Nephron (organoid): ENCODE data around the gene KCNK3.
A peak's percentile ranks its signal among the peaks of the same experiment; 100 is the strongest.

Source experiments
- H3K27ac Mint-ChIP-seq, 3 experiments: 2 replicates each; pipeline ENCODE4 v1.8.0; 2020; ENCODE audit warnings: mixed read lengths in 3 of 3, mild to moderate bottlenecking in 2 of 3, moderate library complexity in 1 of 3
- H3K27me3 Mint-ChIP-seq: 2 replicates; pipeline ENCODE4 v1.8.0; 2021; ENCODE audit warnings: low read depth, mild to moderate bottlenecking, moderate library complexity, mixed read lengths
- H3K36me3 Mint-ChIP-seq: 2 replicates; pipeline ENCODE4 v1.8.0; 2020; ENCODE audit warnings: low read depth, mixed read lengths
- H3K4me1 Mint-ChIP-seq: 2 replicates; pipeline ENCODE4 v1.8.0; 2020; ENCODE audit warnings: mixed read lengths
- H3K4me3 Mint-ChIP-seq, 3 experiments: 2 replicates each; pipeline ENCODE4 v1.8.0; 2020; ENCODE audit warnings: mild to moderate bottlenecking in 3 of 3, mixed read lengths in 3 of 3, moderate library complexity in 2 of 3
- H3K9me3 Mint-ChIP-seq: 2 replicates; pipeline ENCODE4 v1.8.0; 2020; ENCODE audit warnings: mixed read lengths
- CTCF ChIP-seq, 3 experiments: fragments of 200-600 bp; sonication (generic); IDR thresholded peaks; one replicate each; pipeline ENCODE4 v1.5.0; 2021; ENCODE audit warnings: antibody characterized with exemption in 3 of 3; ENCODE audit not compliant: unreplicated experiment in 3 of 3

The KCNK3 gene

GRCh38 chr2:26763019-26763418, 70.5 kb downstream of the KCNK3 start:
- H3K27me3 Mint-ChIP-seq: peaks cover 9% of the 10 kb centered on the region

GRCh38 chr2:26764078-26764887, 71.8 kb downstream of the KCNK3 start, which contains the start of gene SLC35F6:
Gene SLC35F6 (plus strand): TSS chr2:26764284. CDS start chr2:26764350, 66 bp downstream.
- TF ChIP-seq CTCF (IDR thresholded peaks at IDR 0.05; ENCODE audit: unreplicated experiment in 3 of 3): no peak
- H3K36me3 Mint-ChIP-seq: no peaks in the 10 kb centered on the region
- peak within 1 kb of the TSS; percentile 55 to 77 (median 58) for H3K27ac Mint-ChIP-seq
- no peaks in the 10 kb centered on the region for H3K27me3 Mint-ChIP-seq
- no peaks in the 10 kb centered on the region for H3K9me3 Mint-ChIP-seq
- peaks cover 19% of the 10 kb centered on the region for H3K4me1 Mint-ChIP-seq
- H3K4me3 Mint-ChIP-seq: peak within 1 kb of the TSS; percentile 89 to 93 (median 90)

More at GRCh38 chr2:26763019-26763418, 70.5 kb downstream of the KCNK3 start:
- TF ChIP-seq CTCF (IDR thresholded peaks at IDR 0.05; ENCODE audit: unreplicated experiment in 3 of 3): no peak
- no peaks in the 10 kb centered on the region for H3K9me3 Mint-ChIP-seq
- no peaks in the 10 kb centered on the region for H3K36me3 Mint-ChIP-seq
- H3K4me1 Mint-ChIP-seq: peaks cover 25% of the 10 kb centered on the region
- peak overlapping the region; percentile 89 to 93 (median 90) for H3K4me3 Mint-ChIP-seq
- H3K27ac Mint-ChIP-seq: no peak overlapping the region

GRCh38 chr2:26764906-26765305, 72.4 kb downstream of the KCNK3 start:
- no peak for TF ChIP-seq CTCF (IDR thresholded peaks at IDR 0.05; ENCODE audit: unreplicated experiment in 3 of 3)
- peaks cover 26% of the 10 kb centered on the region for H3K4me1 Mint-ChIP-seq
- no peaks in the 10 kb centered on the region for H3K36me3 Mint-ChIP-seq
- no peaks in the 10 kb centered on the region for H3K9me3 Mint-ChIP-seq
- no peaks in the 10 kb centered on the region for H3K27me3 Mint-ChIP-seq
- H3K27ac Mint-ChIP-seq: peak overlapping the region in 2 of 3 experiments; percentile 2 to 13
- H3K4me3 Mint-ChIP-seq: peak overlapping the region; percentile 89 to 93 (median 90)

GRCh38 chr2:26765475-26766200, 73.1 kb downstream of the KCNK3 start:
- Mint-ChIP-seq H3K27me3 (no peaks in the 10 kb centered on the region), H3K36me3 (no peaks in the 10 kb centered on the region), H3K4me1 (peaks cover 26% of the 10 kb centered on the region), H3K4me3 (peak overlapping the region; percentile 89 to 93 (median 90)), H3K9me3 (no peaks in the 10 kb centered on the region), H3K27ac (peak overlapping the region in 1 of 3 experiments; percentile 60)
- no peak for TF ChIP-seq CTCF (IDR thresholded peaks at IDR 0.05; ENCODE audit: unreplicated experiment in 3 of 3)

GRCh38 chr2:26767129-26767528, 74.6 kb downstream of the KCNK3 start:
- no peak for TF ChIP-seq CTCF (IDR thresholded peaks at IDR 0.05; ENCODE audit: unreplicated experiment in 3 of 3)
- Mint-ChIP-seq H3K9me3 (no peaks in the 10 kb centered on the region), H3K27ac (peak overlapping the region in 1 of 3 experiments; percentile 38), H3K27me3 (no peaks in the 10 kb centered on the region), H3K4me1 (peaks cover 36% of the 10 kb centered on the region), H3K4me3 (peak overlapping the region in 2 of 3 experiments; percentile 67 to 69), H3K36me3 (no peaks in the 10 kb centered on the region)
